ENCODE results near the gene TIMM10B.

DNA sequence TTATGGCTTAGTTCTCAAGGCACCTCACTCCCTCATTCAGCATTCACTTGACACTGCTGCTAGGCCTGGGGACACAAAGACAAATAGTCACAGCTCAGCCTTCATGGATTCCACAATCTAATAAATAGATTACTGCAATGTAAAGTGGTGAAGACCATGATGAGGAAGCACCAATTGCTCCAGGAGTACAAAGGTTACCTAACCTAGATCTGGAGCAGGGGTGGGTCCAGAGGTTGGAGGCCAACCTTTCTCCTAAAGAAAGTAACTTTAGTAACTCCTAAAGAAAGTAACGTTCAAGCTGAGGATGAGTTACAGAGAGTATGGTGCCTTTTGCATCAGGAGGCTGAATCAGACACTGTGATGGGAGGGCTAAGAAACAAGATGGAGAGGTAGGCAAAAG, 11.7 kb upstream of the TIMM10B start:
- TF ChIP-seq L3MBTL2 (conservative IDR thresholded peaks at IDR 0.05) (no peak), FOXA1 (IDR thresholded peaks at IDR 0.05) (no peak), FOXM1 (IDR thresholded peaks at IDR 0.05; ENCODE audit: borderline replicate concordance) (no peak), TARDBP (IDR thresholded peaks at IDR 0.05) (no peak), BHLHE40 (IDR thresholded peaks at IDR 0.05; ENCODE audit: borderline replicate concordance) (no peak)
